ENCODE data around the gene GAGE12J.

DNA sequence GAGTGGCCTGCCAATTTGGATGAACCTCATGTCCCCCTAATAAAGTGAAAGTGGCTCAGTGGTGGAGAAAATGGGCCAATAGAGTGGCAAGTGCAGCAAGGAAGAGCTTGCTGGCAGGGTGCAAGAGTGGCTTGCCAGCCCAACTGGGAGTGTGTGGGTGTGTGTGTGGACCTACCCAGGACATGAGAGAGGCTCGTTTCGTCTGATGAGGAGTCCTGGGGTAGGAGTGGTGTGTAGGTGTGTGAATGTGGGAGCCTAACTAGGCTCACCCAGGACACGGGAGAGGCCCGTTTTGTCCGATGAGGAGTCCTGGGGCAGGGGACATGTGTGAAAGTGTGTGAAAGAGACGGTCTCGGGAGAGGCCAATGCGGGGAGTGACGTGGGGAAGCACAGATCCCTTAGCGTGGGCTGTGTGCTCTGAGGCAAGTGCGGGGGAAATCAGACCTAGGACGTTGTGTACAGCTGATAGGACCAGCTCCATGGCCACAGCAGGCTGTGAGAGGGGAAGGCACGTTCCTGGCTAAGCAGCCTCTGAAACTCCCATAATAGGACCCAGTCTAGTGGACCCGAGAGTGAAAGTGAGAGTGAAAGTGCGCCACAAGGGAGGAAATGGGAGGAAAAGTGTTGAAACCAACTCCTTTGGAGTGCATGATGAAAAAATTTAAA lies 13.1 kb upstream of the GAGE12J start:
- no peak for TF ChIP-seq EZH2 (IDR thresholded peaks at IDR 0.05; ENCODE audit: low read length)
- TF ChIP-seq, protein P1, sequence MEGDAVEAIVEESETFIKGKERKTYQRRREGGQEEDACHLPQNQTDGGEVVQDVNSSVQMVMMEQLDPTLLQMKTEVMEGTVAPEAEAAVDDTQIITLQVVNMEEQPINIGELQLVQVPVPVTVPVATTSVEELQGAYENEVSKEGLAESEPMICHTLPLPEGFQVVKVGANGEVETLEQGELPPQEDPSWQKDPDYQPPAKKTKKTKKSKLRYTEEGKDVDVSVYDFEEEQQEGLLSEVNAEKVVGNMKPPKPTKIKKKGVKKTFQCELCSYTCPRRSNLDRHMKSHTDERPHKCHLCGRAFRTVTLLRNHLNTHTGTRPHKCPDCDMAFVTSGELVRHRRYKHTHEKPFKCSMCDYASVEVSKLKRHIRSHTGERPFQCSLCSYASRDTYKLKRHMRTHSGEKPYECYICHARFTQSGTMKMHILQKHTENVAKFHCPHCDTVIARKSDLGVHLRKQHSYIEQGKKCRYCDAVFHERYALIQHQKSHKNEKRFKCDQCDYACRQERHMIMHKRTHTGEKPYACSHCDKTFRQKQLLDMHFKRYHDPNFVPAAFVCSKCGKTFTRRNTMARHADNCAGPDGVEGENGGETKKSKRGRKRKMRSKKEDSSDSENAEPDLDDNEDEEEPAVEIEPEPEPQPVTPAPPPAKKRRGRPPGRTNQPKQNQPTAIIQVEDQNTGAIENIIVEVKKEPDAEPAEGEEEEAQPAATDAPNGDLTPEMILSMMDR (optimal IDR thresholded peaks at IDR 0.05 in 1 of 3, IDR thresholded peaks at IDR 0.05 in 1 of 3, conservative IDR thresholded peaks at IDR 0.05 in 1 of 3; ENCODE audit: extremely low read depth in 1 of 3, insufficient read depth in 2 of 3, low read length in 3 of 3): no peak

Data from keratinocyte (primary cell).